ENCODE data around the gene TCF12. TPM values are rescaled to one million over a fixed set of nuclear protein-coding genes. Genes with fewer than 3 reads are reported as not detected.

The TCF12 gene
- polyA plus RNA-seq, 1 experiment: 447 TPM

DNA sequence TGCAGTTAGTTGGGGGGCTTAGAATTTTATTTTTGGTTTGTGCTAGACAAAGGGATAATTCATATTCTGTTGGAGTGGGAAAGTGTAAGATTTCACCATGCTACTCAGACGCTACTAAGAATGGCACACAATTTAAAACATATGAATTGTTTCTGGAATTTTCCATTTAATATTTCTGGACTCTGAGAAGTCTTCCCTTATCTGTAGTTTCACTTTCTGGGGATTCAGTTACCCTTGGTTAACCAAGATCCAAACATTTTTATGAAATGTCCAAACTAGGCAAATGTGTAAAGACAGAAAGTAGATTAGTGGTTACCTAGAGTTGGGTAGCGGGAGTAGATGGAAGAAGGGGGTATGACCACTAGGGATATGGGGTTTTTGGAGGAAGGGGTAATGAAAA lies 53.1 kb downstream of the TCF12 start:
- ChIA-PET POLR2A (no interaction called here), CTCF (no interaction called here)
- DNase-seq (ENCODE audit: low read depth, low spot score): no peak
- Histone ChIP-seq H3K4me3 (ENCODE audit: low read depth, low read length) (no peak overlapping the region), H3K9me3 (ENCODE audit: control insufficient read depth, insufficient read depth, low read length) (no peaks in the 10 kb centered on the region), H3K27ac (ENCODE audit: low read depth, low read length) (no peak overlapping the region), H3K27me3 (ENCODE audit: control insufficient read depth, insufficient read depth, low read length) (no peaks in the 10 kb centered on the region)
- TF ChIP-seq, protein P1, sequence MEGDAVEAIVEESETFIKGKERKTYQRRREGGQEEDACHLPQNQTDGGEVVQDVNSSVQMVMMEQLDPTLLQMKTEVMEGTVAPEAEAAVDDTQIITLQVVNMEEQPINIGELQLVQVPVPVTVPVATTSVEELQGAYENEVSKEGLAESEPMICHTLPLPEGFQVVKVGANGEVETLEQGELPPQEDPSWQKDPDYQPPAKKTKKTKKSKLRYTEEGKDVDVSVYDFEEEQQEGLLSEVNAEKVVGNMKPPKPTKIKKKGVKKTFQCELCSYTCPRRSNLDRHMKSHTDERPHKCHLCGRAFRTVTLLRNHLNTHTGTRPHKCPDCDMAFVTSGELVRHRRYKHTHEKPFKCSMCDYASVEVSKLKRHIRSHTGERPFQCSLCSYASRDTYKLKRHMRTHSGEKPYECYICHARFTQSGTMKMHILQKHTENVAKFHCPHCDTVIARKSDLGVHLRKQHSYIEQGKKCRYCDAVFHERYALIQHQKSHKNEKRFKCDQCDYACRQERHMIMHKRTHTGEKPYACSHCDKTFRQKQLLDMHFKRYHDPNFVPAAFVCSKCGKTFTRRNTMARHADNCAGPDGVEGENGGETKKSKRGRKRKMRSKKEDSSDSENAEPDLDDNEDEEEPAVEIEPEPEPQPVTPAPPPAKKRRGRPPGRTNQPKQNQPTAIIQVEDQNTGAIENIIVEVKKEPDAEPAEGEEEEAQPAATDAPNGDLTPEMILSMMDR (IDR thresholded peaks at IDR 0.05; ENCODE audit: low read depth, low read length): no peak

DNA sequence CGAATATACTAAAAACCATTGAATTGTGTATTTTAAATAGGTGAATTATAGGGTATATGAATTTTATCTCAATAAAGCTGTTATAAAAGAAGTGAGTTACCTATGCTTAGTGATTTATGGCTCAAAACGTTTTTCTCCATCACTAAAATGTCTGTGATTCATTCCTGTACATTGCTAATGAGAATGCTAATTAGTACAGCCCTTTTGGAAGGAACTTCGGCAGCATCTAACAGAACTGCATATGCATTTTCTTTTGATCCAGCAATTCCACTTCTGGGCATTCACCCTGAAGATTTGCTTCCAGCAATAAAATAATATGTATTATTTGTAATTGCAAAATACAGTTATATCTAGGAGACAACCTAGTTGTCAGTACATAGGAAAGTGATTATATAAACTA lies 53.6 kb downstream of the TCF12 start:
- no peak overlapping the region for H3K27ac ChIP-seq (ENCODE audit: low read depth, low read length)
- TF ChIP-seq, protein P1 (IDR thresholded peaks at IDR 0.05; ENCODE audit: low read depth, low read length): no peak
- ChIA-PET POLR2A (no interaction called here), CTCF (no interaction called here)
- no peak for DNase-seq (ENCODE audit: low read depth, low spot score)
- no peaks in the 10 kb centered on the region for H3K9me3 ChIP-seq (ENCODE audit: control insufficient read depth, insufficient read depth, low read length)
- no peaks in the 10 kb centered on the region for H3K27me3 ChIP-seq (ENCODE audit: control insufficient read depth, insufficient read depth, low read length)
- H3K4me3 ChIP-seq (ENCODE audit: low read depth, low read length): no peak overlapping the region

DNA sequence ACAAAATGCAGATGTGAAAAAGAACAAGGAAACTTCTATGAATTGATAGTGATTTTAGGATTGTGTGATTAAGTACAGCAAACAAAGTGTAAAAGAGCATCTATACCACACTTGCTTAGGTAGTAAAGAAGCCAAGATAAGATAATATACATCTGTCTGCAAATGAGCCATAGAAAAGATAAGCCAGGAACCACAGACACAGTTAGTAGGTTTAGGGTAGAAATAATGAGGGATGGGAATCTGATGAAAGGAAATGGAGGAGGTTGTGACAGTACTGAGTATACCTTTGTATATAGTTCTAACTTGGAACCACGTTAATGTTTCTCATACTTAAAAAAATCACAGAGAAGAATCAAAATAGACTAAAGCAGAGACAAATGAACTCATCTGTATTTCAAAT lies 54.0 kb downstream of the TCF12 start:
- ChIA-PET CTCF (interaction anchor here (0.6 kb wide), 1 partner anchor 242 kb away, joined by 5 read pairs; no protein-coding TSS in a partner anchor), POLR2A (no interaction called here)
- Histone ChIP-seq H3K9me3 (ENCODE audit: control insufficient read depth, insufficient read depth, low read length) (no peaks in the 10 kb centered on the region), H3K4me3 (ENCODE audit: low read depth, low read length) (no peak overlapping the region), H3K27ac (ENCODE audit: low read depth, low read length) (no peak overlapping the region), H3K27me3 (ENCODE audit: control insufficient read depth, insufficient read depth, low read length) (no peaks in the 10 kb centered on the region)
- DNase-seq (ENCODE audit: low read depth, low spot score): no peak
- TF ChIP-seq, protein P1 (IDR thresholded peaks at IDR 0.05; ENCODE audit: low read depth, low read length): no peak

DNA sequence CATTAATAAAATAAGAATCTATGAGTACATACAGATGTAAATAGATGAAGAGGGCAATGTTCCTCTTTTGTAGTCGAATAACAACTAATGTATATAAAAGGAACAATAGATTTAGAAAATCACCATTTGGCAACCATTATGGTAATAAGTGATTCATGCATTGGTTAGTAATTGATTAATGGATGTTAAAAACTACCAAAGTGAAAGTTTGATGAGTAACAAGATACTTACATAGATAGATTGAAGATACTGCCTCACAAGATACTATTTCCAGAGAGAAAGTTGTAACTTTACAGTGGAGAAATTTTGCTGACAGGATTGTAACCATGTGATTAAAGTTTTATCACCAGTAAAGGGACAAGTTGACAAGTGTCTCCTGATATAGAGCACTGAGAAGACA lies 55.0 kb downstream of the TCF12 start:
- ChIA-PET POLR2A (no interaction called here), CTCF (no interaction called here)
- no peaks in the 10 kb centered on the region for H3K9me3 ChIP-seq (ENCODE audit: control insufficient read depth, insufficient read depth, low read length)
- H3K27me3 ChIP-seq (ENCODE audit: control insufficient read depth, insufficient read depth, low read length): no peaks in the 10 kb centered on the region
- no peak overlapping the region for H3K4me3 ChIP-seq (ENCODE audit: low read depth, low read length)
- no peak overlapping the region for H3K27ac ChIP-seq (ENCODE audit: low read depth, low read length)
- TF ChIP-seq, protein P1 (IDR thresholded peaks at IDR 0.05; ENCODE audit: low read depth, low read length): no peak
- DNase-seq (ENCODE audit: low read depth, low spot score): no peak

DNA sequence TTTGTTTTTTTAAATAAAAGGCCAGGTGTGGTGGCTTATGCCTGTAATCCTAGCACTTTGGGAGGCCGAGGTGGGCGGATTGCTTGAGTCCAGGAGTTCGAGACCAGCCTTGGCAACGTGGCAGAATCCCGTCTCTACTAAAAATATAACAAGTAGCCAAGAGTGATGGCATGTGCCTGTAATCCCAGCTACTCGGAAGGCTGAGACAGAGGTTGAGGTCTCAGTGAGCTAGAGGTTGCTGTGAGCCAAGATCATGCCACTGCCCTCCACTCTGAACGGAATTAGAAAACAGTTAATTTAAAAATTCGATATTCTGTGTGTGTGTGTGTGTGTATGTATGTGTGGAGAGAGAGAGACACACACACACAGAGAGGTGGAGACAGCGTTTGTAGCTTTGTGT lies 58.8 kb downstream of the TCF12 start:
- no peak for DNase-seq (ENCODE audit: low read depth, low spot score)
- no peaks in the 10 kb centered on the region for H3K27me3 ChIP-seq (ENCODE audit: control insufficient read depth, insufficient read depth, low read length)
- H3K9me3 ChIP-seq (ENCODE audit: control insufficient read depth, insufficient read depth, low read length): no peaks in the 10 kb centered on the region
- no peak overlapping the region for H3K27ac ChIP-seq (ENCODE audit: low read depth, low read length)
- POLR2A ChIA-PET: no interaction called here
- no peak overlapping the region for H3K4me3 ChIP-seq (ENCODE audit: low read depth, low read length)
- TF ChIP-seq, protein P1 (IDR thresholded peaks at IDR 0.05; ENCODE audit: low read depth, low read length): no peak
- CTCF ChIA-PET: interaction anchor here (1.1 to 1.4 kb wide), 2 partner anchors 9 to 13 kb away, joined by 4 to 5 read pairs; no protein-coding TSS in a partner anchor

Data from AG04450 (cell line).